ENCODE data around the gene POLR1G.

- TF ChIP-seq ZNF70 (CRISPR knock-in tag; IDR thresholded peaks at IDR 0.05) (no peak), OSR1 (CRISPR knock-in tag; IDR thresholded peaks at IDR 0.05) (no peak), POU6F1 (CRISPR knock-in tag; IDR thresholded peaks at IDR 0.05; ENCODE audit: borderline replicate concordance, low read depth) (no peak), TSHZ2 (CRISPR knock-in tag; IDR thresholded peaks at IDR 0.05) (no peak), ZC3H10 (CRISPR knock-in tag; IDR thresholded peaks at IDR 0.05) (no peak), TOX (CRISPR knock-in tag; IDR thresholded peaks at IDR 0.05; ENCODE audit: borderline replicate concordance) (no peak)
Observed at GRCh38 chr19:45385392-45386221, 20.8 kb upstream of the POLR1G start.

Data from SK-N-SH treated with all-trans-retinoic acid at 6 μM for 48 hours (cell line).